GM12864 (cell line): ENCODE results near the gene RFTN2.
"Not testable (repeated sequence)": the region's sequence is repeated elsewhere in the genome, so short reads cannot be mapped to it uniquely, and the experiment has no call there.

Experiments
- DNase-seq: peaks from one replicate; pipeline ENCODE4 v3.0.0-alpha.2; 2011; ENCODE audit warnings: low read depth
- H3K4me3 ChIP-seq: 2 replicates; pipeline ENCODE4 v1.5.1; 2011; ENCODE audit warnings: mild to moderate bottlenecking, low read depth, low read length, control low read depth
- TF ChIP-seq, protein P1 (sequence below): IDR thresholded peaks from 2 replicates; pipeline ENCODE4 v1.5.1; 2011; ENCODE audit warnings: low read depth, mild to moderate bottlenecking, moderate library complexity, low read length, control low read depth, inconsistent platforms; ENCODE audit errors: missing control alignments

RFTN2 gene

DNA sequence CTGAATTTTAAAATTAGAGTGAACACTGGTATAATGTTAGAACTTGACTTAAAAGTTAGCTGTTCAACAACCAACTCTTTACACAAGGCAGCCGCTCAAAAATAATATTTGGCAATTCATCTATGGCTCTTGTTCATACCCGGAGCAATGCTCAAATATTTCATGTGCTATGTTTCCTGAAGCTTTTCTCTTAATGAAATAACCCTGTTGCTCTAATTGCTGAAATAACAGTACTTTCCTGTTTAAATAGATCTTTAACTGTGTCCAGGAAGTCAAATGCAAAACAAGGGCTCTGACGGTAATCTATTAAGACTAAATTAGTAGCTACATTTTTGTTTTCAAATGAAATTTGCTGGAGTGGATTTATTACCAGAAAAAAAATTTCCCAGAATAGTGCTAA, 33.7 kb downstream of the RFTN2 start:
- no peak overlapping the region for H3K4me3 ChIP-seq
- DNase-seq, result no peak
- TF ChIP-seq, protein P1, sequence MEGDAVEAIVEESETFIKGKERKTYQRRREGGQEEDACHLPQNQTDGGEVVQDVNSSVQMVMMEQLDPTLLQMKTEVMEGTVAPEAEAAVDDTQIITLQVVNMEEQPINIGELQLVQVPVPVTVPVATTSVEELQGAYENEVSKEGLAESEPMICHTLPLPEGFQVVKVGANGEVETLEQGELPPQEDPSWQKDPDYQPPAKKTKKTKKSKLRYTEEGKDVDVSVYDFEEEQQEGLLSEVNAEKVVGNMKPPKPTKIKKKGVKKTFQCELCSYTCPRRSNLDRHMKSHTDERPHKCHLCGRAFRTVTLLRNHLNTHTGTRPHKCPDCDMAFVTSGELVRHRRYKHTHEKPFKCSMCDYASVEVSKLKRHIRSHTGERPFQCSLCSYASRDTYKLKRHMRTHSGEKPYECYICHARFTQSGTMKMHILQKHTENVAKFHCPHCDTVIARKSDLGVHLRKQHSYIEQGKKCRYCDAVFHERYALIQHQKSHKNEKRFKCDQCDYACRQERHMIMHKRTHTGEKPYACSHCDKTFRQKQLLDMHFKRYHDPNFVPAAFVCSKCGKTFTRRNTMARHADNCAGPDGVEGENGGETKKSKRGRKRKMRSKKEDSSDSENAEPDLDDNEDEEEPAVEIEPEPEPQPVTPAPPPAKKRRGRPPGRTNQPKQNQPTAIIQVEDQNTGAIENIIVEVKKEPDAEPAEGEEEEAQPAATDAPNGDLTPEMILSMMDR, result no peak

DNA sequence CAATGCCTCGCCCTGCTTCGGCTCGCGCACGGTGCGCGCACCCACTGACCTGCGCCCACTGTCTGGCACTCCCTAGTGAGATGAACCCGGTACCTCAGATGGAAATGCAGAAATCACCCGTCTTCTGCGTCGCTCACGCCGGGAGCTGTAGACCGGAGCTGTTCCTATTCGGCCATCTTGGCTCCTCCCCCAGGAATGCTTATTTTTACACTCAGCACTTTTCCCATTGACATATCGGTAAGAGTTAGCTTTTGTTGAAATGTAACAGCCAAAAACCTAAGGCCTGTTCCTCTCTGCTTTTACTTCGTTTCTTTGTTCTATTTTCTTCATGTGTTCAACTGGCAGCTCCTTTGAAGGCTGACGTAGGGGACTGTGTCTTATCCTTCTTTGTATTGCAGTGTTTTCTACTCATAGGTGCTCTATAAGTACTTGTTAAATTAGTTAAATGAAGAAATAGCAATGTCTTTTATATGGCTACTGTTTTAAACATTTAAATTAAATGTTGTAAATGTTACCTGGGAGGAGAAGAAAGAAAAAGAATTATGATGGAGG, 34.7 kb downstream of the RFTN2 start:
- H3K4me3 ChIP-seq, DNase-seq: not testable (repeated sequence)

DNA sequence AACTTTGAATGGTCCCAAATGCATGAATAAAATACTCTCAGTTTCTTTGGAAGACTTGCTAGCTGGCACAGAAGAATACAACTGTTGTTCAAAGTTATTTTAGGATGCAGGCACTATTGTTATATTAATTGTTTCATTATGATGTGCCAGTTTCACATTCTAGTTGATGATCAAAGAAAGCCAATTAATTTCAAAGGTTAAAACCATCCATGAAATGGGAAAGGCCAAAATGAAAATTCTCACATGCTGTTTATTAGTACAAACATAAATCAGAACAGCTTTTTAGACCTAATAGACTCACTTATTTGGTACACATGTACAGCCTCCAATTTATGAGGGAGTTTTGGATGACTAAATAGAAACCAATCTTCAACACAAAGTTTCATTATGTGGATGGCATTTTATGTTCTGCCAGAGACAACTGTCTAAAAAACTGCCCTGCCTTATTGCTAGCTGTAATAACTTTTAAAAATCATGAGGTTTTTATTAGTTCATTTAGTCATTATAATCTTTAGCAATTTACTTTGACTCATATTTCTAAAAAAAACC, 42.2 kb downstream of the RFTN2 start:
- TF ChIP-seq, protein P1, result no peak
- H3K4me3 ChIP-seq, result no peak overlapping the region
- no peak for DNase-seq

DNA sequence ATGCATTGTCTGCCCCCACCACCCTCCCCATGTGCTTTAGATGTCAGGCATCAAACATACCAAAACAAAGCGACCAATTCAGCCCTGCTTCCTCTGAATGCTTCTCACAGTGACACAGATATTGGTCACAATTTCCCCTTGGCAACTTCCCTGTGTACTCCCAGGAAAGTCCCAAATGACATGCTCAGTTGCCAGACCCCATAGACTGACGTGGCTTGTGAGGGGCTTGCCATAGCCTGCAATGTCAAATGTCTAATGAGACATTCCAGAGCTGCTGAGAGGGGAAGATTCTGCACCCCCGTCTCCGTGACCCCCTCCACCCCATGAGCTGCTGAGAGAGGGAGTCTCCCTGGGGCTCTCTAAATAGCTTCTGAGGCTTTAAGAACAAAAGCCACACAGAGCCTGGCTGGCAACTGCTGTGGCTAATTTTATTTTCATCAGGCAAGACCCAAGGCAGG, 47.3 kb downstream of the RFTN2 start:
- H3K4me3 ChIP-seq, result no peak overlapping the region
- peak; percentile 29 for DNase-seq
- TF ChIP-seq, protein P1, result no peak

DNA sequence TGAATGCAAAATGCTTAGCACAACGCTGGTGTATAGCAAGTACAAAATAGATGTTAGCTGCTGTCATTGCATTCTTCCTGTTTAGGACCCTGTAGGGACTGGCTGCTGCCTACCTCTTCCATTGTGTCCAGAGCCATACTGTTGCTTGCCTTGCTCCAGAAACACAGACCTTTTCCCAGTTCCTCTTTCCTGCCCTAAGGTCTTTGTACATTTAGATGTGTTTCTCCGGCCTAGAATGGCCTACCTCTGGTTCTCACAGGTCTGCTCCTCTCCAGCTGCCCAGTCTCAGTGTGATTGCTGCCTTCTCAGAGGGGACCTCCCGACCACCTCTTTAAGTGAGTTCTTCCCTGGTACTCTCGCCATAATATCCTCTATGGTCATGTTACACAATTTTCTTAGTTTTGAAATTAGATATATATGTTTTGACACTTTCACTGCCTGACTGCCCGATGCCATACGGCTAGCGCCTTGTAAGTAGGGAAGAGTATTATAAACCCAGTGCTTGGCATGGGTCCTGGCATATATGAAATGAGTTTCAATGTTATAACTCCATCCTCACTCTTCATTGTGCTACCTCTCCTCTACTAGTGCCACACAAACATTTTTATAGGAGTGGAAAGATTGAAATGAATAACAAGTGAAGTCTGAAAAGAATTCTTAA, 48.3 kb downstream of the RFTN2 start:
- no peak for DNase-seq
- no peak overlapping the region for H3K4me3 ChIP-seq
- TF ChIP-seq, protein P1, result no peak

DNA sequence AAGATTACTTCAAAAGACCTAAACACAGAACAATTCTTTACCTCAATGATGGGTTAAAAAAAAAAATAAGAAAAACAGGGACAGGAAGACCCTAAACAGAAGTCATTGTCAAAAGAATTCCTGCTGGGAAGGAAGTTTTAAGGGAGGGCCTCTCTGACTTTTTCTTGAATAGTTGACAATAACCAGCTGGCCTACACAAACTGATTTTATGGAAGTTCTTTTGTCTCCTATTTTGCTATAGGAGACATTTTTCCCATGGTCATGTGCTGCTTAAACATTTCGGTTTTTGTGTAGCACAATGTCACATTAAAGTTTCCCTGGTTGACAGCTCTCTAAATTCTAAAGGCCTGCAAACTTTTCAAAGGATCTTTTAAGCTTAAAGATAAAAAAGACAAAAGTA, 55.3 kb downstream of the RFTN2 start:
- DNase-seq, result no peak
- TF ChIP-seq, protein P1, result no peak
- no peak overlapping the region for H3K4me3 ChIP-seq

DNA sequence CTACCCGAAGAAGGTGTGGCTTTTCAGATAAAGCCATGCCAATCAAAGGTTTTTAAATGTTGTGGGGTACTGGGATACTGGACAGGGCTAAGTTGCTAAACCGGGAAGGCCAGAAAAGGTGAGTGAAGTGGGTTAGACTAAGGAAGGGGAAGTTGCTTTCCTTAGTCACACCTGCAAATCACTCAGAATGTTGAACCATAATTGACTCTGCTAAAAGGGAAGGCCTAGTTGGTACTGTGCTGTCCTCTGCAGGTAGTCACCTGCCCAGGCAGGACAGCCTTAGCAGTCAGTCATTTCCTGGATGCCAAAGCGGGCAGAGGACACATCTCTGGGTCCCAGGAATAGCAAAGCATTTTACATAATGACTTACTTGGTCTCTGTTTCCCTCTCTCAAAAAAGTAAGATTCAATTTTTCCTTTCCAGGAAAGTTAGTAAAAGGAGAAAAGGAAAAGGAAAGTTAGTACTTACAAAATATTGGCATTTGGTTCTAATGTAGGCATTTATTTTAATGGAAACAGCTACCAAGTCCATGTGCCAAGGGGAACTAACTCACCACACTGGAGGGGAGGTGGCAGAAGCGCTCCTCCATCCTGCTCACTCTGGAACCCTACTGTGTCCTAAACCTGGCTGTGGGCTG, 60.3 kb downstream of the RFTN2 start:
- no peak overlapping the region for H3K4me3 ChIP-seq
- TF ChIP-seq, protein P1, result peak; percentile 35
- DNase-seq, result no peak
